ENCODE measurements around the gene MAPK8.

DNA sequence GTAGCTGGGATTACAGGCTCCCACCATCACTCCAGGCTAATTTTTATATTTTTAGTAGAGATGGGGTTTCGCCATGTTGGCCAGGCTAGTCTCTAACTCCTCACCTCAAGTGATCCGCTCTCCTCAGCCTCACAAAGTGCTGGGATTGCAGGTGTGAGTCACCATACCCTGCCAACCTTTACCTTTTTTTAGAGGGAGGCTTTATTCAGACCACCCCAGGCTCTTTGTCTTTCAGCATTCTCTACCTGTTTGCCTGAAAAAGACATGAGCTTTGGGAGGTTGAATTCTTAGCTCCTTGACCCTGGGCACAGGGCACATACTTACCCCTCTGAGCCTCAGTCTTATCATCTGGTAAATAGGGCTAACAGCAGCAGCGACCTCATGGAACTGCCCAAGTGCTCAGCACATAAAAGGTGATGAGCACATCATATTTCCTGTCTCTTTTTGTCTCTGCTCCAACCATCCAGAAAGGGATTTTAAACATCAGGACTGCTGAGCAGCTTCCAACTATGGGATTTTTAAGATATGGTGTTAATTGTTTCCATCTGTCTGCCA is 49.0 kb upstream of the MAPK8 start:
- TF ChIP-seq, protein P1, sequence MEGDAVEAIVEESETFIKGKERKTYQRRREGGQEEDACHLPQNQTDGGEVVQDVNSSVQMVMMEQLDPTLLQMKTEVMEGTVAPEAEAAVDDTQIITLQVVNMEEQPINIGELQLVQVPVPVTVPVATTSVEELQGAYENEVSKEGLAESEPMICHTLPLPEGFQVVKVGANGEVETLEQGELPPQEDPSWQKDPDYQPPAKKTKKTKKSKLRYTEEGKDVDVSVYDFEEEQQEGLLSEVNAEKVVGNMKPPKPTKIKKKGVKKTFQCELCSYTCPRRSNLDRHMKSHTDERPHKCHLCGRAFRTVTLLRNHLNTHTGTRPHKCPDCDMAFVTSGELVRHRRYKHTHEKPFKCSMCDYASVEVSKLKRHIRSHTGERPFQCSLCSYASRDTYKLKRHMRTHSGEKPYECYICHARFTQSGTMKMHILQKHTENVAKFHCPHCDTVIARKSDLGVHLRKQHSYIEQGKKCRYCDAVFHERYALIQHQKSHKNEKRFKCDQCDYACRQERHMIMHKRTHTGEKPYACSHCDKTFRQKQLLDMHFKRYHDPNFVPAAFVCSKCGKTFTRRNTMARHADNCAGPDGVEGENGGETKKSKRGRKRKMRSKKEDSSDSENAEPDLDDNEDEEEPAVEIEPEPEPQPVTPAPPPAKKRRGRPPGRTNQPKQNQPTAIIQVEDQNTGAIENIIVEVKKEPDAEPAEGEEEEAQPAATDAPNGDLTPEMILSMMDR (IDR thresholded peaks at IDR 0.05): no peak
- TF ChIP-seq POLR2A (IDR thresholded peaks at IDR 0.05) (no peak), POLR2AphosphoS5 (IDR thresholded peaks at IDR 0.05; ENCODE audit: insufficient read depth in 1 of 2, low read depth in 1 of 2) (no peak)
